ENCODE data around the gene FSD1.

- no peak for TF ChIP-seq CTCF (conservative IDR thresholded peaks at IDR 0.05; ENCODE audit: low read length)
- TF ChIP-seq EZH2phosphoT487 (IDR thresholded peaks at IDR 0.05; ENCODE audit: borderline replicate concordance): no peak
These were observed 35.5 kb upstream of the FSD1 start for GRCh38 chr19:4268816-4269430.
